Ovary (tissue), 3 donors: Measurements from ENCODE around the gene GABBR1.

Experiments
- CTCF ChIP-seq, 3 donors: fragments of 450-650 bp in 2 of 3; fragments of 200-600 bp in 1 of 3; IDR thresholded peaks; one replicate each; pipeline versions ENCODE4 v1.5.1 to v1.8.0; 2016 to 2022; ENCODE audit warnings: antibody characterized with exemption in 3 of 3, mild to moderate bottlenecking in 1 of 3
- EP300 ChIP-seq: sonication (generic); formaldehyde crosslinking; IDR thresholded peaks from one replicate; pipeline ENCODE4 v1.6.1; 2017; ENCODE audit warnings: antibody characterized with exemption
- POLR2A ChIP-seq: fragments of 450-650 bp; IDR thresholded peaks from one replicate; pipeline ENCODE4 v1.6.1; 2017; ENCODE audit warnings: antibody characterized with exemption, mild to moderate bottlenecking, moderate library complexity
- donor health status: DM: no; HTN: no; CAD: no.

DNA sequence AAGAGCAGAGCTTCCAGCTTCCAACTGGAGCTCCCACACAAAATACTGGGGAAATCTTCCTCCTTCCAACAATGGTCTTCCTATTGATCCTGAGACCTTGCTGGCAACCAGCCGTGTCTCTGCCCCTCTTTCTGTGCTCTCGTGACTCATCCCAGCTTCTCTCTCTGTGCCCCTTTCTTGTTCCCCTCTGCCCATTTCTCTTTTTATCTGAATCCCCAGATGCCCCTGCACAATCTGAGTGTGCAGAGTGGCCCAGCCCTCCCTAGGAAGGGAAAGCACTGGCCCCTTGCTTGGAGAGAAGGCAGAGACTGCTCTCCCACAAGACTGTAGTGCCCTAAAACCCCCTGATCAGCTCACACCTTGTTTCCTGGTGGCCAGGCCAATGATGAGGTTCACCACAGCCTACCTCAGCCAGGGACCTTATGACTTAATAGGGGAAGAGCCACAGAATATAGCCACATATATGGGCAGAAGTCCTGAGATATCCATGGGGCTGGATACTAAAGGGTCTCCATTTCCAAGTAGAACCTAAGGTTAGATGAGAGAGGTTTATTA, 122.2 kb downstream of the GABBR1 start:
- TF ChIP-seq CTCF (IDR thresholded peaks at IDR 0.05) (no peak), EP300 (no peak), POLR2A (no peak)
